Hair follicular keratinocyte (primary cell): Measurements from ENCODE around the gene PPP2R3A. TPM values are rescaled to one million over a fixed set of nuclear protein-coding genes. Genes with fewer than 3 reads are reported as not detected.

Experiments used
- total RNA-seq: library from RNA; depleted of rRNA; stranded (reverse); fragments of >200 nt; gene quantifications from 2 replicates; pipeline ENCODE4 v1.2.3, GENCODE V29; 2015

Gene PPP2R3A
- 8.3 and 10.5 TPM in 2 replicates for total RNA-seq

GRCh38 chr3:135965506-135966270, at the start of gene PPP2R3A:
Gene PPP2R3A, plus strand, starts transcription at chr3:135965728. Its CDS starts 35,771 bp downstream, at chr3:136001499.

DNA sequence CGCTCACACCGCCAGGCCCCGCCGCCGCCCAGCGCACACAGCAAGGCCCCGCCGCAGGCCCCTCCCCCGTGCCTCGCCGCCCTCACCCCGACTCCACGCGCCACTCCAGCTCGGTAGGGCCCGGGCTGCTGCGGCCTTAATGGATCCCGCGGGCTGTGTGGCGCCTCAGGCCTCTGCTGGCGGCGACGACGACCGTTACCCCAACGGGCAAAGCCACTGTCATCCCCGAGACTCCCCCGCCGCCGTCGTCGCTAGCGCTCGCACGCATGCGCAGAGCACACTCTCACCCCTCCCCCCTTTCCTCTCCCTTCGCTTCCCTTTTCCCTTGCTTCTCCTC, 230.5 kb downstream of the PPP2R3A start, which contains the start of gene MSL2:
TSS of gene MSL2 (minus strand) at position 272 of the 337 bp plus-strand sequence. CDS start 1,222 bp downstream, outside the sequence.

Other genes starting within 250 kb of the PPP2R3A start
- gene MSL2, start 230.6 kb downstream of the PPP2R3A start, total RNA-seq, result 9.7 and 12.6 TPM in 2 replicates